Activated CD4-positive, alpha-beta memory T cell treated with anti-CD3 and anti-CD28 coated beads for 36 hours (primary cell): ENCODE data around the gene CACNA1E. TPM values are rescaled to one million over a fixed set of nuclear protein-coding genes. Genes with fewer than 3 reads are reported as not detected.

Experiments
- CTCF ChIA-PET: fragments of 350-600 bp; sonication (Branson Sonifier 250); formaldehyde crosslinking; loops from one replicate; lab custom pipeline; 2021; ENCODE audit warnings: antibody characterized with exemption, inconsistent platforms; lab: Charles Lee
- POLR2A ChIA-PET: fragments of 350-600 bp; sonication (Branson Sonifier 250); formaldehyde crosslinking; loops from one replicate; lab custom pipeline; 2021; ENCODE audit warnings: antibody characterized with exemption; lab: Charles Lee
- DNase-seq: peaks from one replicate; pipeline ENCODE4 v3.0.0-alpha.2; 2020
- H3K27ac Mint-ChIP-seq: one replicate; pipeline ENCODE4 v1.8.0; 2021; ENCODE audit warnings: mixed read lengths
- H3K27me3 Mint-ChIP-seq: one replicate; pipeline ENCODE4 v1.8.0; 2021; ENCODE audit warnings: mixed read lengths
- H3K36me3 Mint-ChIP-seq: one replicate; pipeline ENCODE4 v1.8.0; 2021; ENCODE audit warnings: mixed read lengths
- H3K4me1 Mint-ChIP-seq: one replicate; pipeline ENCODE4 v1.8.0; 2021; ENCODE audit warnings: low read depth, mixed read lengths
- H3K4me3 Mint-ChIP-seq: one replicate; pipeline ENCODE4 v1.8.0; 2021; ENCODE audit warnings: mild to moderate bottlenecking, mixed read lengths
- H3K9me3 Mint-ChIP-seq: one replicate; pipeline ENCODE4 v1.8.0; 2021; ENCODE audit warnings: mixed read lengths
- intact Hi-C: fragments of 100-400 bp; cut with micrococcal nuclease; formaldehyde crosslinking; loops from one replicate; pipeline ENCODE4 v1.15.1; 2023
- total RNA-seq, 2 experiments: library from RNA; stranded (reverse); gene quantifications; one replicate each; pipeline ENCODE4 v1.2.3, GENCODE V29; 2021

The CACNA1E gene
- total RNA-seq, 2 experiments from 2014 or later: not detected

DNA sequence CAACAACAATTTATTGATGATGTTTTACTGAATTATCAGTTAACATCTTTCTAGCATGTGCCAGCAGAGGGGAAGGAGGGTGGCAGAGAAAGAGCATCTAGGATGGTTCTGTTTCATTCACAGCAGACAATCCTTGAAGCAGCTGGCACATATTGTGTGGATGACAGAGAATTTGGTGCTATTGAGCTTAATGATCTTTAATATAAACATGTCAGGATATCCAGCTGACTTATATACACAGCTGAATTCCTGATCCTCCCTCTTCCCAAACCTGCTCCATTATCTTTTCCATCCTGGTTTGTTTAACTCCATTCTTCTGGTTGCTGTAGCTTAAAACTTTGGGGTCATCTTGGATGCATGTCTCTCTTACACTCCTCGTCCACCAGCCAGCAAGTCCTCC is 218.6 kb downstream of the CACNA1E start:
- POLR2A ChIA-PET: no interaction called here

DNA sequence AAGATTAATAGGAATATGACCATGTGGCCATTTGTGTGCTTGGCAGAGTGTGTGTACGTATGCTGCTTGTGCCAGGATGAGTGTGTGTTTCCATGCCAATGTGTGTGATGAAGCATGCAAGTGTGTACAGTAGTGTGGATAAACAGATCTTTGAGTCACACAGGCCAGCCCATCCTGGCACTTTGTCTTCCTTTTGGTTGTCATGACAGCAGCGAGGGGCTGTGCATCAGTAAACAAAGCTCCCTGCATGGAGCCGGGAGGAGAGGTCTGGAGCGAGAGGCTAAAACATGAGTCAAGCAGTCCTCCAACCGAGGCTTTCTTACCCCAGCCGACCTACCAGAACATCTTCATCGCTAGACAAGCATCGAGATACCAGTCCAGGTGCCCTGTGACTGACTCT is 221.2 kb downstream of the CACNA1E start:
- Mint-ChIP-seq H3K36me3 (no peaks in the 10 kb centered on the region), H3K27ac (no peak overlapping the region), H3K27me3 (peaks cover 6% of the 10 kb centered on the region), H3K4me3 (no peak overlapping the region), H3K4me1 (no peaks in the 10 kb centered on the region), H3K9me3 (no peaks in the 10 kb centered on the region)
- POLR2A ChIA-PET: no interaction called here
- intact Hi-C loops: no loop called here
- CTCF ChIA-PET: no interaction called here
- no peak for DNase-seq

More for the DNA sequence above, 218.6 kb downstream of the CACNA1E start:
- no peak for DNase-seq
- CTCF ChIA-PET: no interaction called here
- intact Hi-C loops: no loop called here
- peaks cover 12% of the 10 kb centered on the region for H3K27me3 Mint-ChIP-seq
- H3K9me3 Mint-ChIP-seq: no peaks in the 10 kb centered on the region
- no peak overlapping the region for H3K4me3 Mint-ChIP-seq
- H3K4me1 Mint-ChIP-seq: no peaks in the 10 kb centered on the region
- H3K27ac Mint-ChIP-seq: no peak overlapping the region
- H3K36me3 Mint-ChIP-seq: no peaks in the 10 kb centered on the region

DNA sequence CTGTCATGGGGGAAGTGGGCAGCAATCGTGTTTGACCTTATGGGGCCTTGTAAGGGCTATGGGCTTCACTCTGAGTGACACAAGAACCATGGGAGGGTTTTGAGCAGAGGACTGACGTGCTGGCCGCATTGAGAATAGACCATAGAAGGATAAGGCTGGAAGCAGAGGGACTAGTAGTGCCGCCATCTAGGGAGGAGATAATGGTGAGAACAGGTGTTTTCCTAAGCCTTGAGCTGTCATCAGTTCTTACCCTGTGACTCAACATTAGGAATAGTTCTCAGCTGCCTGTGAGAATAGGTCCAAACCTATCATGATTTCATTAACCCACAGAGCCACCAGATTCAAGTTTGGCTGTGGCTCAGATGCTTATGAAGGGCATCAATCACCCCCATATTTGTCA is 228.5 kb downstream of the CACNA1E start:
- H3K36me3 Mint-ChIP-seq: no peaks in the 10 kb centered on the region
- no peak for DNase-seq
- no peak overlapping the region for H3K4me3 Mint-ChIP-seq
- intact Hi-C loops: no loop called here
- H3K27ac Mint-ChIP-seq: no peak overlapping the region
- H3K4me1 Mint-ChIP-seq: no peaks in the 10 kb centered on the region
- ChIA-PET POLR2A (no interaction called here), CTCF (no interaction called here)
- H3K27me3 Mint-ChIP-seq: peaks cover 2% of the 10 kb centered on the region
- no peaks in the 10 kb centered on the region for H3K9me3 Mint-ChIP-seq

DNA sequence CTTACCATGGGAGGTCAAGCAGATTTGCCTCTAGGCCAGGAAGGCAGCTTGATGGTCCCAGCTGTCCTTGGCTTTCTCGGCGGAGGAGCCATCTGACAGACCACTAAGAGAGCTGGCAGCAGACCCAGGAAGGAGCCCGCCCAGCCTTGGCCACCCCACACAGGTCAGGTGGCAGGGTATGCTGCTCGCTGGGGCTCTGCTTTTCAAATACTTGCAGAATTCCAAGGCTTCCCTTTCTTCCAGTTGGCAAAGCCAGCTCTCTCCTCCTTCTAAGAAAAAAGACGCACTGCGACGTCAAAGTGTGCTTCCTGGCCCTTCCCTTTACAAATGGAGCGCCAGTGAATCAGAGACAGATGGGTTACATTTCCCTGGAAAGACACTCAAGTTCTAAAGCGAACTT is 229.4 kb downstream of the CACNA1E start:
- Mint-ChIP-seq H3K36me3 (no peaks in the 10 kb centered on the region), H3K27me3 (peaks cover 2% of the 10 kb centered on the region), H3K4me3 (no peak overlapping the region), H3K27ac (no peak overlapping the region), H3K4me1 (no peaks in the 10 kb centered on the region), H3K9me3 (no peaks in the 10 kb centered on the region)
- POLR2A ChIA-PET: no interaction called here
- CTCF ChIA-PET: no interaction called here
- no peak for DNase-seq
- intact Hi-C loops: no loop called here

DNA sequence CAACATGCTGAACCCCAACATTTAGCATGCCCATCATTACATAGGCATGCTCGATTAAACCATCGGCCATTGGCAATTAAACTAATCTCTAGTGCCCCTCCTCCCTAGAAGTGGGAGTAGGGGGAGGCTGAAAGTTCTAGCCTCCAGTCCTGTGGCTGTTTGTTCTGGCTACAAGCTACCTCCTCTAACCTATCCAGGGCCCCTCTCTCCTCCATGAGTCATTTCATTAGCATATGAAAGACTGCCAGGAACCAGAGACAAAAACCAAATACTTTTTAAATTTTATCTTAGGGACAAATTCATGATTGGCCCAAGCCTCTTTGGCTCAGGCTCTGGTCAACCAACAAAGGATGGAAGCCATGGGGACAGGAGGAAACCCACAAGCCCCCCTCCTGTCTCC is 231.1 kb downstream of the CACNA1E start:
- CTCF ChIA-PET: no interaction called here
- Mint-ChIP-seq H3K9me3 (no peaks in the 10 kb centered on the region), H3K4me3 (no peak overlapping the region), H3K27me3 (no peaks in the 10 kb centered on the region), H3K27ac (no peak overlapping the region), H3K4me1 (no peaks in the 10 kb centered on the region), H3K36me3 (no peaks in the 10 kb centered on the region)
- POLR2A ChIA-PET: no interaction called here
- intact Hi-C loops: no loop called here
- DNase-seq: no peak

DNA sequence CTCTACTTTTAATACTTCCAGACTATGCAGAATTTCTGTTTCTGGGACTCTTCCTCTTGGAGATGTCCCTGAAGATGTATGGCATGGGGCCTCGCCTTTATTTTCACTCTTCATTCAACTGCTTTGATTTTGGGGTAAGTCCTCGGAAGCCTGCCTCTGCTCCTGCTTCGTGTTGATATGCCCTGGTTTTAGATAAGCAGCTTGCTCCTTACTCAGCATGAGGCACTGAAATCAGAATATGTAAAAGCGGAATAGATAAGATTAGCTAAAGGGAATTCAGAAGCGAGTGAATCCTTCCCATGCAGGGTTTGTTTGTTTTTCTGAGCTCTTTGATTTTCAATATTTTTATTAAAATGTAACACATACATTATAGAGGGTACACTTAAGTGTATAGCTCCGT is 234.7 kb downstream of the CACNA1E start:
- Mint-ChIP-seq H3K4me3 (no peak overlapping the region), H3K27me3 (peaks cover 5% of the 10 kb centered on the region), H3K27ac (no peak overlapping the region), H3K4me1 (no peaks in the 10 kb centered on the region), H3K9me3 (no peaks in the 10 kb centered on the region), H3K36me3 (no peaks in the 10 kb centered on the region)
- intact Hi-C loops: no loop called here
- ChIA-PET POLR2A (no interaction called here), CTCF (interaction anchor here (0.7 kb wide), 1 partner anchor 26 kb away, joined by 4 read pairs; no protein-coding TSS in a partner anchor)
- DNase-seq: no peak

DNA sequence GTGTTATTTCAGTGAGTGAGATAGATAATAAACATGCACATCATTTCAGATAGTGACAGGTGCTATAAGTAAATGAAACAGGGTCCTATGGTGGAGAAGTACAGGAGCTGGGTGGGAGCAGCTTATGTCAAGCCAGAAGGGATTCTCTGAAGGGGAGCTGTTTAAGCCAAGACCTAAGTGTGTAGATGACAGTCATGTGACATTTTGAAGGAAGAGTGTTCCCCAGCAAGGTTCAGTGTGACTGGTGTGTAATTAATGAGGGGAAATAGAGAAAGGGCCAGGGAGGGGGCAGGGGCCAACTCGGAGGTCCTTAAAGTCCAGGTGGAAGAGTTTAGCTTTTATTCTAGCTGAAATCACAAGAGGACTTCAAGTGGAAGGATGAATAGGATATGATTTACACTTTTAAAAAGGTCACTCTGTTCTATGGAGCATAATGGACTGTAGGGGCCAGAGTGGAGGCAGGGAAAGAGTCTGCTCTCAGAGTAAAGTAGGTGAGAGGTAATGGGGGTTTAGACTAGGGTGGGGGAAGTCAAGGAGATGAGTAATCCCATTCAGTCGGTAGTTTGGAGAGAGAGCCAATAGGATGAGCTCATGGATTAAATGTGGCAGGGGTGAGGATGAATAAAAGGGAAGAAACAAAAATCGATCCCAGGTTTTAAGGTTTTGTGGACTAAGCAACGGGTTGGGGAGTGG is 243.1 kb downstream of the CACNA1E start:
- CTCF ChIA-PET: no interaction called here
- no peaks in the 10 kb centered on the region for H3K9me3 Mint-ChIP-seq
- no peak overlapping the region for H3K4me3 Mint-ChIP-seq
- no peaks in the 10 kb centered on the region for H3K36me3 Mint-ChIP-seq
- DNase-seq: no peak
- POLR2A ChIA-PET: no interaction called here
- intact Hi-C loops: no loop called here
- no peaks in the 10 kb centered on the region for H3K4me1 Mint-ChIP-seq
- peaks cover 2% of the 10 kb centered on the region for H3K27me3 Mint-ChIP-seq
- H3K27ac Mint-ChIP-seq: no peak overlapping the region

DNA sequence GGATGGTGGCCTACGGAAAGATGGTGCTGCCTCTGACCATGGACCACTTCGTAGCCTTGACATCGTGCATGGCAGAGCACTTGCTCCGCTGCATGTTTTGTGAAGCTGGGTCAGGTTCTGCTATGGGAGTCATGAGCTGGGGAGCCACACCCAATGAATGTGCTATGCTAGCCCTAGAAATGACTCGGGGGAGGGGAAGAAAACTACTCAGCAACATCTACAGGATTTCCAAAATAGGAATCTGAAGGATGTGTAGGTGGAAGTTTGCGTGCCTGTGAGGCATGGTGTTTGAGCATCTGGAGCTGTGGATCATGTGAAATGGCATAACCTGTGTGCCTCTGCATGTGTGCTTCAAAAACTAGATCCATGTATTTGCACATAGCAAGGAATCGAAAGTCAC is 247.3 kb downstream of the CACNA1E start:
- intact Hi-C loops: no loop called here
- no peak for DNase-seq
- CTCF ChIA-PET: no interaction called here
- peaks cover 2% of the 10 kb centered on the region for H3K27me3 Mint-ChIP-seq
- no peaks in the 10 kb centered on the region for H3K36me3 Mint-ChIP-seq
- H3K4me1 Mint-ChIP-seq: no peaks in the 10 kb centered on the region
- no peak overlapping the region for H3K4me3 Mint-ChIP-seq
- no peak overlapping the region for H3K27ac Mint-ChIP-seq
- H3K9me3 Mint-ChIP-seq: no peaks in the 10 kb centered on the region
- POLR2A ChIA-PET: no interaction called here

DNA sequence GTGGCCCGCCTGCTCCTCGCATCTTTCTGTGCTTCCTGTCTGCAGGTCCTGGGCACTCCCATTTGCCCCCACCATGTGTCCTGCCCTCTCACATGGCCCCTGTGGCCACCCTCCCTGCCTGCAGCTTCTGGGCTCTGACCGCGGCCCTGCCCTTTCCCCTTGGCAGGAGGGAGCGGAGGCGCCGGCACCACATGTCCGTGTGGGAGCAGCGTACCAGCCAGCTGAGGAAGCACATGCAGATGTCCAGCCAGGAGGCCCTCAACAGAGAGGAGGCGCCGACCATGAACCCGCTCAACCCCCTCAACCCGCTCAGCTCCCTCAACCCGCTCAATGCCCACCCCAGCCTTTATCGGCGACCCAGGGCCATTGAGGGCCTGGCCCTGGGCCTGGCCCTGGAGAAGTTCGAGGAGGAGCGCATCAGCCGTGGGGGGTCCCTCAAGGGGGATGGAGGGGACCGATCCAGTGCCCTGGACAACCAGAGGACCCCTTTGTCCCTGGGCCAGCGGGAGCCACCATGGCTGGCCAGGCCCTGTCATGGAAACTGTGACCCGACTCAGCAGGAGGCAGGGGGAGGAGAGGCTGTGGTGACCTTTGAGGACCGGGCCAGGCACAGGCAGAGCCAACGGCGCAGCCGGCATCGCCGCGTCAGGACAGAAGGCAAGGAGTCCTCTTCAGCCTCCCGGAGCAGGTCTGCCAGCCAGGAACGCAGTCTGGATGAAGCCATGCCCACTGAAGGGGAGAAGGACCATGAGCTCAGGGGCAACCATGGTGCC is 249.1 kb downstream of the CACNA1E start:
- Mint-ChIP-seq H3K9me3 (no peaks in the 10 kb centered on the region), H3K27ac (no peak overlapping the region), H3K4me3 (no peak overlapping the region), H3K36me3 (no peaks in the 10 kb centered on the region), H3K4me1 (no peaks in the 10 kb centered on the region), H3K27me3 (no peaks in the 10 kb centered on the region)
- intact Hi-C loops: no loop called here
- POLR2A ChIA-PET: no interaction called here
- CTCF ChIA-PET: no interaction called here
- DNase-seq: no peak

DNA sequence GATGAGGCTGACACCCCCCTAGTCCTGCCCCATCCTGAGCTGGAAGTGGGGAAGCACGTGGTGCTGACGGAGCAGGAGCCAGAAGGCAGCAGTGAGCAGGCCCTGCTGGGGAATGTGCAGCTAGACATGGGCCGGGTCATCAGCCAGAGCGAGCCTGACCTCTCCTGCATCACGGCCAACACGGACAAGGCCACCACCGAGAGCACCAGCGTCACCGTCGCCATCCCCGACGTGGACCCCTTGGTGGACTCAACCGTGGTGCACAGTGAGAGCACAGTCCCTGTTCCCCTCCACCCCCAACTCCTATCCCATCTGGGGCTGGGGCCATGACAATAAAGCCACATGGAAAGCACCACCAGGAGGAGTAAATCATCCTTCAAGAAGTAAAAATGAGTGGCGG is 250.2 kb downstream of the CACNA1E start:
- H3K9me3 Mint-ChIP-seq: no peaks in the 10 kb centered on the region
- H3K36me3 Mint-ChIP-seq: no peaks in the 10 kb centered on the region
- intact Hi-C loops: no loop called here
- ChIA-PET POLR2A (no interaction called here), CTCF (no interaction called here)
- H3K4me3 Mint-ChIP-seq: no peak overlapping the region
- H3K27me3 Mint-ChIP-seq: no peaks in the 10 kb centered on the region
- no peaks in the 10 kb centered on the region for H3K4me1 Mint-ChIP-seq
- no peak for DNase-seq
- no peak overlapping the region for H3K27ac Mint-ChIP-seq

DNA sequence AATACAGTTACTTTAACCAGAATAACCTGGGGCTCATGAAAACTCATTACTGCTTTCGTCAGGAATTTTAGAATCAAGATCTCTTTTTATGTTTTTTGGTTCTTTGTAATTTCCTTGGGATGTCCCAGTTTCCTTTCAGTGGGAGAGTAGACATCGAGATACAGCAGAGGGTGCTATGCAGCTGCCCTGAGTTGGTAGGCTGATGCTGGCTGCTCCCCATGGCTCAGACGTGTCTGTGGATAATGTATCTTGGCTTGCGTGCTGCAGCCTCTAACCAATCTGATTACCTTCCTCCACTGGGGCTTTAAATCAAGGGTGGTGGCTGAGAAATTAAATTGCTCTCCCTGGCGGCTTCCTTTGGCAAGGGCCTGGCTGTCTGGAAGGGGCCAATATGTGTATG is 253.7 kb downstream of the CACNA1E start:
- Mint-ChIP-seq H3K36me3 (no peaks in the 10 kb centered on the region), H3K27ac (no peak overlapping the region), H3K4me1 (no peaks in the 10 kb centered on the region), H3K4me3 (no peak overlapping the region), H3K9me3 (no peaks in the 10 kb centered on the region), H3K27me3 (peaks cover 2% of the 10 kb centered on the region)
- POLR2A ChIA-PET: no interaction called here
- DNase-seq: no peak
- intact Hi-C loops: no loop called here
- CTCF ChIA-PET: no interaction called here

DNA sequence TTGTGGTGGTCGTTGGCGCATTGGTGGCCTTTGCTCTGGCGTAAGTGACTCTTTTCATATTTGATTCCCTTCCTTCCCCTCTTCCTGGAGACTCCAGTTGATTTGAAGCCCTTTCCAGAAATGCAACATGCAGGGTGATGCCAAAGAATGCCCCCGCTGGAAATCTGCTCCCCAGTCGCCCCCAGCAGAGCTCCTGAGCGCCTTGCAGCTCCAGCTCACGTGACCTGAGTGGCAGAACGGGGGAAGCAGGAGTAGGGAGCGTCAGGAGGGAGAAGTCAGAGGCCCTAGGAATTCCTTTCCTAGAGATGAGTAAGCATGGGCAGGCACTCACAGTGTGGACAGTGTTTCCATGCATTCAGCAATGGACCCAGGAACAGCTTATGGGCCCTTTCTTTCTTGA is 255.9 kb downstream of the CACNA1E start:
- Mint-ChIP-seq H3K4me1 (no peaks in the 10 kb centered on the region), H3K27ac (no peak overlapping the region), H3K9me3 (no peaks in the 10 kb centered on the region), H3K27me3 (peaks cover 2% of the 10 kb centered on the region), H3K36me3 (no peaks in the 10 kb centered on the region), H3K4me3 (no peak overlapping the region)
- DNase-seq: no peak
- ChIA-PET CTCF (no interaction called here), POLR2A (no interaction called here)
- intact Hi-C loops: no loop called here

DNA sequence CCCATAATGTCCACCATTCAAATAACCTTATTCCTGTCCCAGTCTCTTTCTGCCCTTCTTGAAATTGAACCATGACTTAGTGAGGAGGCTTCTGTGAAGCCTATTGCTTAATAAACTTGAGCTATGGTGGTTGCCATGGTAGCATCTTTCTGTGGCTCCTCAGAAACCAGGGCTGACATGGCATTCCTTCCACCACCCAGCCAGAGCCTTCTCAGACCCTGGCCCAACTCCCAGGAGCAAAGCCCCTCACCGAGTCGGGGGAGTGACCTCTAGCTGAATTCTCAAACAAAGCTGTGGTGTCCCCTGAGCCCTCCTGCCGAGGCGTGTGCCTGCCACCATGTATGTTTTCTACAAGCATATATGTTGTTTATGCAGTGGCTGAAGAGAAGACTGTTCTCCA is 259.1 kb downstream of the CACNA1E start:
- Mint-ChIP-seq H3K27me3 (peaks cover 2% of the 10 kb centered on the region), H3K36me3 (no peaks in the 10 kb centered on the region), H3K9me3 (no peaks in the 10 kb centered on the region), H3K4me1 (no peaks in the 10 kb centered on the region), H3K4me3 (no peak overlapping the region), H3K27ac (no peak overlapping the region)
- ChIA-PET CTCF (no interaction called here), POLR2A (no interaction called here)
- DNase-seq: no peak
- intact Hi-C loops: no loop called here
